Neural progenitor cell (in vitro differentiated cells): ENCODE results near the gene SRPK3.

Experiments
- EZH2 ChIP-seq: fragments of 200-600 bp; sonication (generic); IDR thresholded peaks from 2 replicates; pipeline ENCODE4 v1.6.1; 2017; ENCODE audit warnings: antibody characterized with exemption, mild to moderate bottlenecking, moderate library complexity
- EZH2phosphoT487 ChIP-seq: fragments of 200-600 bp; sonication (generic); IDR thresholded peaks from 2 replicates; pipeline ENCODE4 v1.6.1; 2017; ENCODE audit warnings: antibody characterized with exemption
- TF ChIP-seq, protein P1 (sequence below): fragments of 200-600 bp; sonication (generic); IDR thresholded peaks from 2 replicates; pipeline ENCODE4 v1.5.1; 2017; ENCODE audit warnings: antibody characterized with exemption, mild to moderate bottlenecking

GRCh38 chrX:153780678-153781427 lies at the start of gene SRPK3:
- TF ChIP-seq, protein P1, sequence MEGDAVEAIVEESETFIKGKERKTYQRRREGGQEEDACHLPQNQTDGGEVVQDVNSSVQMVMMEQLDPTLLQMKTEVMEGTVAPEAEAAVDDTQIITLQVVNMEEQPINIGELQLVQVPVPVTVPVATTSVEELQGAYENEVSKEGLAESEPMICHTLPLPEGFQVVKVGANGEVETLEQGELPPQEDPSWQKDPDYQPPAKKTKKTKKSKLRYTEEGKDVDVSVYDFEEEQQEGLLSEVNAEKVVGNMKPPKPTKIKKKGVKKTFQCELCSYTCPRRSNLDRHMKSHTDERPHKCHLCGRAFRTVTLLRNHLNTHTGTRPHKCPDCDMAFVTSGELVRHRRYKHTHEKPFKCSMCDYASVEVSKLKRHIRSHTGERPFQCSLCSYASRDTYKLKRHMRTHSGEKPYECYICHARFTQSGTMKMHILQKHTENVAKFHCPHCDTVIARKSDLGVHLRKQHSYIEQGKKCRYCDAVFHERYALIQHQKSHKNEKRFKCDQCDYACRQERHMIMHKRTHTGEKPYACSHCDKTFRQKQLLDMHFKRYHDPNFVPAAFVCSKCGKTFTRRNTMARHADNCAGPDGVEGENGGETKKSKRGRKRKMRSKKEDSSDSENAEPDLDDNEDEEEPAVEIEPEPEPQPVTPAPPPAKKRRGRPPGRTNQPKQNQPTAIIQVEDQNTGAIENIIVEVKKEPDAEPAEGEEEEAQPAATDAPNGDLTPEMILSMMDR = no peak
- TF ChIP-seq EZH2phosphoT487 (no peak), EZH2 (no peak)
